OCI-LY7 (cell line): Measurements from ENCODE around the gene ARL11. TPM values are rescaled to one million over a fixed set of nuclear protein-coding genes. Genes with fewer than 3 reads are reported as not detected.

Experiments
- BruUV-seq: library from RNA; stranded (reverse); fragments of 400-500 nt; replicated peaks from 2 replicates; lab custom pipeline; 2021; lab: Mats Ljungman, UMichigan
- CTCF ChIA-PET: fragments of 300-600 bp; sonication (Branson Sonifier 250); formaldehyde crosslinking; loops from one replicate; lab custom pipeline; 2022; ENCODE audit warnings: antibody characterized with exemption; ENCODE audit not compliant: unreplicated experiment; lab: Charles Lee
- POLR2A ChIA-PET: fragments of 300-600 bp; sonication (Branson Sonifier 250); formaldehyde crosslinking; loops from one replicate; lab custom pipeline; 2022; ENCODE audit warnings: antibody characterized with exemption; lab: Charles Lee
- DNase-seq: peaks from one replicate; pipeline ENCODE4 v3.0.0-alpha.2; 2015; ENCODE audit warnings: low spot score
- H2AFZ ChIP-seq: fragments of 200-600 bp; sonication (generic), shearing (Covaris generic); 2 replicates; pipeline ENCODE4 v1.6.1; 2014; ENCODE audit warnings: mild to moderate bottlenecking, antibody characterized with exemption, low read length, moderate library complexity
- H3K27ac ChIP-seq: fragments of 200-600 bp; sonication (generic); 2 replicates; pipeline ENCODE4 v1.5.1; 2014; ENCODE audit warnings: mixed run types, low read depth, mild to moderate bottlenecking, moderate library complexity, low read length, inconsistent platforms; ENCODE audit not compliant: poor library complexity, severe bottlenecking
- H3K36me3 ChIP-seq: fragments of 200-600 bp; sonication (generic); 2 replicates; pipeline ENCODE4 v1.6.1; 2014; ENCODE audit warnings: mild to moderate bottlenecking, antibody characterized with exemption, low read length, moderate library complexity, mixed read lengths; ENCODE audit not compliant: insufficient read depth
- H3K4me1 ChIP-seq: fragments of 200-600 bp; sonication (generic); 2 replicates; pipeline ENCODE4 v1.5.1; 2014; ENCODE audit warnings: mild to moderate bottlenecking, low read length; ENCODE audit not compliant: insufficient read depth, poor library complexity, severe bottlenecking
- H3K4me2 ChIP-seq: fragments of 200-600 bp; sonication (generic); 2 replicates; pipeline ENCODE4 v1.6.1; 2014; ENCODE audit warnings: mild to moderate bottlenecking, low read length
- H3K4me3 ChIP-seq: fragments of 200-600 bp; sonication (generic); 2 replicates; pipeline ENCODE4 v1.5.1; 2014; ENCODE audit warnings: mild to moderate bottlenecking, low read depth, low read length; ENCODE audit not compliant: poor library complexity, severe bottlenecking
- H3K79me2 ChIP-seq: fragments of 200-600 bp; sonication (generic); 2 replicates; pipeline ENCODE4 v1.6.1; 2016; ENCODE audit warnings: low read depth, mild to moderate bottlenecking, low read length, moderate library complexity, mixed read lengths; ENCODE audit not compliant: insufficient read depth
- H3K9me2 ChIP-seq: fragments of 200-600 bp; sonication (generic); 2 replicates; pipeline ENCODE4 v1.6.1; 2016; ENCODE audit warnings: mild to moderate bottlenecking, low read length, mixed read lengths; ENCODE audit not compliant: insufficient read depth
- H3K9me3 ChIP-seq: fragments of 200-600 bp; sonication (generic); 2 replicates; pipeline ENCODE4 v1.6.1; 2014; ENCODE audit warnings: mild to moderate bottlenecking, mixed run types, low read length, mixed read lengths
- H4K20me1 ChIP-seq: fragments of 200-600 bp; sonication (generic); 2 replicates; pipeline ENCODE4 v1.6.1; 2014; ENCODE audit warnings: mild to moderate bottlenecking, antibody characterized with exemption, low read length, moderate library complexity, mixed read lengths; ENCODE audit not compliant: insufficient read depth
- EZH2phosphoT487 ChIP-seq: fragments of 200-600 bp; sonication (generic); IDR thresholded peaks from 2 replicates; pipeline ENCODE4 v1.6.1; 2018; ENCODE audit warnings: low read depth, borderline replicate concordance, mild to moderate bottlenecking, mixed run types, antibody characterized with exemption, low read length, moderate library complexity, mixed read lengths
- intact Hi-C: fragments of 100-400 bp; cut with micrococcal nuclease; formaldehyde crosslinking; loops from one replicate; pipeline ENCODE4 v1.10.0; 2022; ENCODE audit not compliant: unreplicated experiment
- total RNA-seq, 2 experiments: library from RNA; depleted of rRNA in 1 of 2; stranded (reverse); fragments of >200 nt in 1 of 2; shearing (Covaris generic) in 1 of 2; gene quantifications; 2 replicates each; pipeline ENCODE4 v1.2.3, GENCODE V29; 2014 to 2022
- TF ChIP-seq, protein P1 (sequence below): fragments of 200-600 bp; sonication (generic); conservative IDR thresholded peaks from 2 replicates; pipeline ENCODE4 v1.5.1; 2014; ENCODE audit warnings: mild to moderate bottlenecking, antibody characterized with exemption, low read length, moderate library complexity, mixed read lengths

The ARL11 gene
- total RNA-seq, 2 experiments from 2014 or later, result 8.3 to 20.5 TPM

DNA sequence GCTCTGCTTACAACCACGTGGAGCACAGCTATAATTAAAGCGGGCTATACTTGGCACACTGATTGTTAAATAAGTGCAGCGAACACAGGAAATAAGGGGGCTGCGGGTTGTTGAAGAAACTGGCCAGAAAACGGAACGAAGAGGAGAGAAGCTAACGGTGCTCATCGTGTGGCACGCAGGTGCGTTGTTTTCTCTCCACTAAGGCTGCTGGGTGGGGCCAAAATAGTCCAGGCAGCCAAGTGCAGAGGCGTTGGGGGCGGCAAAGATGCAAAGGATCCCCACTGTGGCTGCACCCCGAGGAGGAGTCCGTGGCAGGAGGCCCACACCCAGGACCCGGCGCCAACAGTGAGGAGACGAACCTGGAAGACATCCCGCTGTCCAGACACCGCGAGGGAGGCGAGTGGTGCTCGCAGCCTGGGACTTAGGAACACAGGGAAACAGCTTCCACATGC is 8.1 kb upstream of the ARL11 start:
- peak overlapping the region; percentile 54 for H3K4me3 ChIP-seq
- H3K4me2 ChIP-seq, result peak overlapping the region; percentile 83
- peaks cover 27% of the 10 kb centered on the region for H3K4me1 ChIP-seq
- no peaks in the 10 kb centered on the region for H3K9me2 ChIP-seq
- no peaks in the 10 kb centered on the region for H4K20me1 ChIP-seq
- no peaks in the 10 kb centered on the region for H3K9me3 ChIP-seq
- BruUV-seq, result no TSS peak
- DNase-seq, result peak; percentile 74
- no peaks in the 10 kb centered on the region for H3K36me3 ChIP-seq
- peak overlapping the region; percentile 94 for H2AFZ ChIP-seq
- ChIA-PET POLR2A (interaction anchor here (0.6 to 4.2 kb wide), 6 partner anchors 9 to 694 kb away, joined by 3 to 29 read pairs (median 8); partner anchors contain the start of gene ARL11), CTCF (interaction anchor here (0.9 kb wide), 1 partner anchor 16 kb away, joined by 3 read pairs; no protein-coding TSS in a partner anchor)
- intact Hi-C loops, result loop anchor here (10.0 kb wide), 1 partner anchor 1045 kb away; no protein-coding TSS in a partner anchor
- TF ChIP-seq EZH2phosphoT487, result no peak
- TF ChIP-seq, protein P1, sequence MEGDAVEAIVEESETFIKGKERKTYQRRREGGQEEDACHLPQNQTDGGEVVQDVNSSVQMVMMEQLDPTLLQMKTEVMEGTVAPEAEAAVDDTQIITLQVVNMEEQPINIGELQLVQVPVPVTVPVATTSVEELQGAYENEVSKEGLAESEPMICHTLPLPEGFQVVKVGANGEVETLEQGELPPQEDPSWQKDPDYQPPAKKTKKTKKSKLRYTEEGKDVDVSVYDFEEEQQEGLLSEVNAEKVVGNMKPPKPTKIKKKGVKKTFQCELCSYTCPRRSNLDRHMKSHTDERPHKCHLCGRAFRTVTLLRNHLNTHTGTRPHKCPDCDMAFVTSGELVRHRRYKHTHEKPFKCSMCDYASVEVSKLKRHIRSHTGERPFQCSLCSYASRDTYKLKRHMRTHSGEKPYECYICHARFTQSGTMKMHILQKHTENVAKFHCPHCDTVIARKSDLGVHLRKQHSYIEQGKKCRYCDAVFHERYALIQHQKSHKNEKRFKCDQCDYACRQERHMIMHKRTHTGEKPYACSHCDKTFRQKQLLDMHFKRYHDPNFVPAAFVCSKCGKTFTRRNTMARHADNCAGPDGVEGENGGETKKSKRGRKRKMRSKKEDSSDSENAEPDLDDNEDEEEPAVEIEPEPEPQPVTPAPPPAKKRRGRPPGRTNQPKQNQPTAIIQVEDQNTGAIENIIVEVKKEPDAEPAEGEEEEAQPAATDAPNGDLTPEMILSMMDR, result no peak
- H3K27ac ChIP-seq, result peak overlapping the region; percentile 58
- H3K79me2 ChIP-seq, result no peaks in the 10 kb centered on the region

DNA sequence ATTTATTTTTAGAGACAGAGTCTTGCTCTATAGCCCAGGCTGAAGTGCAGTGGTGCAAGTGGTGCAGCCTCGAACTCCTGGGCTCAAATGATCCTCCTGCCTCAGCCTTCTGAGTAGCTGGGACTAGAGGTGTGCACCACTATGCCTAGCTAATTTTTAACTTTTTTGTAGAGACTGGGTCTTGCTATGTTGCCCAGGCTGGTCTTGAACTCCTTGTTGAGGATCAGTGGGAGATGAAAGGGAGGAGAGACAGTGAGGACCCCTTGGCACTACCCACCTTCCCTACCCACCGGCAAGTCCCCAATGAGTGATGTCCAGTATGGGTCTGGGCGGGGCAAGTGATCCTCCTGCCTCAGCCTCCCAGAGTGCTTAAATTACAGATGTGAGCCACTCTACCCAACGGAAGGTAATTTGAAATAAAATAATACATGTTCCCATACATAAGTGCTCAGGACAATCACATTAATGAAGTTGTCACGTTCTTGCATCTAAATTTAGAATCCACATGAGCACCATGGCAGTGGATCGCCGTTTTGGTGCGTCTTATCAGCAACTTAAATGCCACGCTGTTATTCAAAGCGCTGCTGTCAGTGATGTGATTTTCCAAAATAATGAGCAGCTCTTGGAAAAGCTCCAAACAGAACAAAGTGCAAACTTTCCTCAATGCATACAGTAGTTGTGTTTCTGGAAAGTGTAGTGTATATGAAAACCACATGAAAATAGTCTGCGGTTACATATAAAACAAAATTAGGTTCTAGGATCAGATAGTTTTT is 5.9 kb upstream of the ARL11 start:
- intact Hi-C loops, result loop anchor here (10.0 kb wide), 1 partner anchor 1048 kb away; no protein-coding TSS in a partner anchor
- POLR2A ChIA-PET, result interaction anchor here (4.2 kb wide), 1 partner anchor 14 kb away, joined by 29 read pairs; no protein-coding TSS in a partner anchor
- Histone ChIP-seq H3K4me1 (peaks cover 21% of the 10 kb centered on the region), H4K20me1 (no peaks in the 10 kb centered on the region), H3K36me3 (no peaks in the 10 kb centered on the region), H2AFZ (no peak overlapping the region), H3K79me2 (no peaks in the 10 kb centered on the region), H3K9me3 (no peaks in the 10 kb centered on the region), H3K4me3 (no peak overlapping the region), H3K27ac (no peak overlapping the region), H3K4me2 (no peak overlapping the region), H3K9me2 (no peaks in the 10 kb centered on the region)
- DNase-seq, result no peak
- CTCF ChIA-PET, result no interaction called here
- TF ChIP-seq, protein P1, result no peak
- no peak for TF ChIP-seq EZH2phosphoT487
- no TSS peak for BruUV-seq
